Breast epithelium (tissue), 4 donors: ENCODE measurements around the gene DSG2. TPM values are rescaled to one million over a fixed set of nuclear protein-coding genes. Genes with fewer than 3 reads are reported as not detected.
A peak's percentile ranks its signal among the peaks of the same experiment; 100 is the strongest.
"Not testable (repeated sequence)": the region's sequence is repeated elsewhere in the genome, so short reads cannot be mapped to it uniquely, and the experiment has no call there.

Experiments used
- DNase-seq, 2 donors: peaks; one replicate each; pipeline ENCODE4 v3.0.0-alpha.2; 2019; ENCODE audit warnings: low spot score in 2 of 2
- H3K27ac ChIP-seq, 2 donors: fragments of 200-600 bp; sonication (generic) in 1 of 2; one replicate each; pipeline ENCODE4 v1.5.1; 2016 to 2019; ENCODE audit warnings: mild to moderate bottlenecking in 1 of 2
- H3K27me3 ChIP-seq, 2 donors: fragments of 200-600 bp; sonication (generic) in 1 of 2; one replicate each; pipeline versions ENCODE4 v1.5.1 to v1.6.0; 2017 to 2019; ENCODE audit warnings: control low read depth in 1 of 2, mild to moderate bottlenecking in 1 of 2
- H3K36me3 ChIP-seq: fragments of 200-600 bp; one replicate; pipeline ENCODE4 v1.5.1; 2019
- H3K4me1 ChIP-seq, 2 donors: fragments of 200-600 bp; sonication (generic); one replicate each; pipeline ENCODE4 v1.5.1; 2016 to 2019; ENCODE audit warnings: control low read depth in 1 of 2
- H3K4me3 ChIP-seq, 3 donors: fragments of 200-600 bp; sonication (generic); 1 replicate in 2 of 3; 2 replicates in 1 of 3; pipeline ENCODE4 v1.5.1; 2016 to 2019; ENCODE audit warnings: mild to moderate bottlenecking in 3 of 3, moderate library complexity in 2 of 3
- H3K9me3 ChIP-seq, 2 donors: fragments of 200-600 bp; sonication (generic) in 1 of 2; one replicate each; pipeline ENCODE4 v1.5.1; 2016 to 2019; ENCODE audit warnings: control low read depth in 1 of 2
- POLR2A ChIP-seq: fragments of 450-650 bp; IDR thresholded peaks from one replicate; pipeline ENCODE4 v1.6.1; 2016; ENCODE audit warnings: antibody characterized with exemption, mild to moderate bottlenecking, moderate library complexity
- POLR2AphosphoS5 ChIP-seq, 3 donors: sonication (generic); formaldehyde crosslinking; IDR thresholded peaks; one replicate each; pipeline ENCODE4 v1.6.1; 2017; ENCODE audit warnings: antibody characterized with exemption in 3 of 3
- intact Hi-C: fragments of 100-400 bp; cut with DNase I; formaldehyde crosslinking; loops from one replicate; pipeline ENCODE4 v1.15.1; 2023; ENCODE audit warnings: low total_unique reads
- total RNA-seq, 3 donors: library from RNA; depleted of rRNA; stranded (reverse); fragments of >200 nt; gene quantifications; one replicate each; pipeline ENCODE4 v1.1.0, GENCODE V29; 2016
- TF ChIP-seq, protein P1 (sequence below), 3 donors: fragments of 450-650 bp; IDR thresholded peaks; one replicate each; pipeline ENCODE4 v1.5.1; 2016 to 2017; ENCODE audit warnings: antibody characterized with exemption in 3 of 3, mild to moderate bottlenecking in 3 of 3, moderate library complexity in 3 of 3

Gene DSG2
- total RNA-seq, 3 donors from 2014 or later = 14.1 to 125 (median 61.3) TPM

DNA sequence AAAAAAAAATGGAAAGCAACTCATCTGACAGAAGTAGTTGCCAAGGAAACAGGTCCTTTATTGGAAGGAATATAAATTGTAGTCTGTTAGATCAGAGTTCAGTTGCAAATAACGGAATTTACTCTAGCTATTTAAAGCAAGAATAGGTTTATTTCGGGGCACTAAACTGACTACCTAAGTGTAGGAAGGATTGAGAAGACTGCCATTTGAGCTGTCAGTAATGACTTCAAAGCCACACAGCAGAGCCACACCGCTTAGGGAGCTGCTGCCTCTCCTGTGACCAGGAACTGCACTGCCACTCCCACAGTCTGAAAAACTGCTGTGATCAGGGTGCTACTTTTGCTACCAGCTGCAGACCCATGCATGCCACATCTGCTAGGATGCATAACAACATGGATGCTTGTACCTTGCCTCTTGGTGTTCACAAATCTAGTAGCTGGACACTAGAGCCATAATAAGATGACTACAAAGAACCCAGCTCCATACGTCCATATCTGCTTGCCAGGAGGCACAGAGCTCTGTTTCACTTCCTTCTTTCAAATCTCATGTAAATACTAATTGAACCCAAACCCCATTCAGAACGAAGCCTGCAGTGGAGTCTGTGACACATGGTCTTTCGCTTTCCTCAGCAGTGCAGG is 2.2 kb downstream of the DSG2 start:
- Histone ChIP-seq H3K36me3 (no peaks in the 10 kb centered on the region), H3K4me1 (peaks cover 0 to 4% of the 10 kb centered on the region in 2 donors), H3K9me3 (no peaks in the 10 kb centered on the region), H3K27ac (no peak overlapping the region), H3K27me3 (no peaks in the 10 kb centered on the region), H3K4me3 (no peak overlapping the region)
- intact Hi-C loops = no loop called here
- DNase-seq = no peak
- TF ChIP-seq, protein P1, sequence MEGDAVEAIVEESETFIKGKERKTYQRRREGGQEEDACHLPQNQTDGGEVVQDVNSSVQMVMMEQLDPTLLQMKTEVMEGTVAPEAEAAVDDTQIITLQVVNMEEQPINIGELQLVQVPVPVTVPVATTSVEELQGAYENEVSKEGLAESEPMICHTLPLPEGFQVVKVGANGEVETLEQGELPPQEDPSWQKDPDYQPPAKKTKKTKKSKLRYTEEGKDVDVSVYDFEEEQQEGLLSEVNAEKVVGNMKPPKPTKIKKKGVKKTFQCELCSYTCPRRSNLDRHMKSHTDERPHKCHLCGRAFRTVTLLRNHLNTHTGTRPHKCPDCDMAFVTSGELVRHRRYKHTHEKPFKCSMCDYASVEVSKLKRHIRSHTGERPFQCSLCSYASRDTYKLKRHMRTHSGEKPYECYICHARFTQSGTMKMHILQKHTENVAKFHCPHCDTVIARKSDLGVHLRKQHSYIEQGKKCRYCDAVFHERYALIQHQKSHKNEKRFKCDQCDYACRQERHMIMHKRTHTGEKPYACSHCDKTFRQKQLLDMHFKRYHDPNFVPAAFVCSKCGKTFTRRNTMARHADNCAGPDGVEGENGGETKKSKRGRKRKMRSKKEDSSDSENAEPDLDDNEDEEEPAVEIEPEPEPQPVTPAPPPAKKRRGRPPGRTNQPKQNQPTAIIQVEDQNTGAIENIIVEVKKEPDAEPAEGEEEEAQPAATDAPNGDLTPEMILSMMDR (IDR thresholded peaks at IDR 0.05) = no peak
- TF ChIP-seq POLR2A (no peak), POLR2AphosphoS5 (IDR thresholded peaks at IDR 0.05) (no peak)

DNA sequence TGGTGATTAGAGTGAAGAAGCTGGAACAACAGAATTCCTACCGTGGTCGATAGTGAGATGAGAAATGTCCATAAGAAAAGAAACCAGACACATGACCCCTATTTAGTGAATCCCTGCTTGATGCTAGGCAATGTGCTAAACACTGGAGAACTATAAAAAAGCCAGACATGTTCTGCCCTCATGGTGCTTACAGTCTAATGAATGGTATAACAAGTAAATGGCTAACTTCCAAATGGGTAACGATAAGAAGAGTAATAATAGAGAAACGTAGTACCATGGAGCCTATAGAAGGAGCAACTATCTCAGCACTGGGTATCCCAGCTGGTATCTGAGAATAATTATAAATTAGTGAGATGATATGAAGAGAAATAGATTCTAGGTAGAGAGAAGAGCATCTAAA is 5.0 kb downstream of the DSG2 start:
- no peak overlapping the region for H3K27ac ChIP-seq
- intact Hi-C loops = no loop called here
- H3K36me3 ChIP-seq = no peaks in the 10 kb centered on the region
- TF ChIP-seq POLR2A (no peak), POLR2AphosphoS5 (IDR thresholded peaks at IDR 0.05) (no peak)
- TF ChIP-seq, protein P1 (IDR thresholded peaks at IDR 0.05) = no peak
- DNase-seq = no peak
- peaks cover 0 to 4% of the 10 kb centered on the region in 2 donors for H3K9me3 ChIP-seq
- H3K27me3 ChIP-seq = no peaks in the 10 kb centered on the region
- peaks cover 0 to 4% of the 10 kb centered on the region in 2 donors for H3K4me1 ChIP-seq
- H3K4me3 ChIP-seq = no peak overlapping the region

DNA sequence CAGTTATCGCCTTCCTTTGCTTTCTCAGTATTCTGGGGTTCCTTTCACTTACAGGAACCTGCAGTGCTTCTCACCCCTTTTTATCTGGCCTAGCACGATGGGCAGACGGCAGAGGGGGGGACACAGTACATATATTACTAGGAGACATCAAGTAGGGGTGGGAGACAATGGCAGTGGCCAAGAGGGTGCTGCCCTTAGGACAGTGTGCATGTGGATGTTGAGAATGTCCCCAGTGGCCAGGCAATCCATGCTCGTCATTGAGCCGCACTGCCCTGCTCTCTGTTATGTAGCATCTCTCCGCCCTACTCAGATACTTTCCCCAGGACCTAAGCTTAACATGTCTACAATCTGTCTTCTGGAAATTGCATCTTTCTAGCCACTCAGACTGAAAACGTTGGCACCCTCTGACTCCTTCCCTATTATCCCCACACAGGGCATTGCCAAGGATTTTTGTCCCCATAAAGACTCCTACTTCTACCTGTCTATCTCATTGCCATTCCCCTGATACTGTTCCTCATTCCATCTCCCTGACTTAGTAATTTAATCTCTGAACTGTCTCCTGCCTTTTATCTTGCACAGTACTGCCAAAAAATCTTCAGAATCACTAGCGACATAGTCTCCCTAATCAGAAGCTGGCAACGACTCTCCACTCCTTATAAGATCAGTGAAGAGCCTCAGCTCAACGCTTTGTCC is 6.6 kb downstream of the DSG2 start:
- intact Hi-C loops = no loop called here
- peaks cover 0 to 4% of the 10 kb centered on the region in 2 donors for H3K9me3 ChIP-seq
- H3K4me1 ChIP-seq = peaks cover 0 to 4% of the 10 kb centered on the region in 2 donors
- no peak for DNase-seq
- TF ChIP-seq, protein P1 (IDR thresholded peaks at IDR 0.05) = no peak
- TF ChIP-seq POLR2A = no peak
- TF ChIP-seq POLR2AphosphoS5 (IDR thresholded peaks at IDR 0.05) = no peak
- H3K27ac ChIP-seq = peak overlapping the region in 1 of 2 donors; percentile 12
- H3K4me3 ChIP-seq = no peak overlapping the region
- no peaks in the 10 kb centered on the region for H3K36me3 ChIP-seq
- no peaks in the 10 kb centered on the region for H3K27me3 ChIP-seq

DNA sequence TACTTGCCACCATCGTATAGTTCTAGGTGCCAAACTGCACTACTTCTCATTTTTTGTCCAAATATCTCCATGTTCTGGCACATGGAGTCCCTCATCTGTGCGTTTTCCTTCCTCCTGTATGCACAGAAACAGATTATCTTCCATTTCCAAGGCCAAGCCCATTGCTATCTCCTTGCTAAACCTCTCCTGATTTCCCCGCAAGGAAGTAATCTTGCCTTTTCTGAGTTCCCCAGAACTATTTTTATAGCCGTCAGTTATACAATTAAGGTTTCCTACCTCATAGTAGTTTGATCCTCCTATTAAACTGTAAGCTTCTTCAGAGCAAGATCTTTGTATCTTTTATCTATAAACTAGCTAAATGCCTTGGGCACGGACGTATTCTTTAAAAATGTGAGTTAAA is 7.2 kb downstream of the DSG2 start:
- Histone ChIP-seq H3K4me3 (no peak overlapping the region), H3K27ac (peak overlapping the region in 1 of 2 donors; percentile 12), H3K36me3 (no peaks in the 10 kb centered on the region), H3K27me3 (no peaks in the 10 kb centered on the region), H3K4me1 (peaks cover 0 to 4% of the 10 kb centered on the region in 2 donors), H3K9me3 (peaks cover 0 to 4% of the 10 kb centered on the region in 2 donors)
- no peak for DNase-seq
- TF ChIP-seq POLR2A = no peak
- TF ChIP-seq POLR2AphosphoS5 (IDR thresholded peaks at IDR 0.05) = no peak
- TF ChIP-seq, protein P1 (IDR thresholded peaks at IDR 0.05) = no peak
- intact Hi-C loops = no loop called here

DNA sequence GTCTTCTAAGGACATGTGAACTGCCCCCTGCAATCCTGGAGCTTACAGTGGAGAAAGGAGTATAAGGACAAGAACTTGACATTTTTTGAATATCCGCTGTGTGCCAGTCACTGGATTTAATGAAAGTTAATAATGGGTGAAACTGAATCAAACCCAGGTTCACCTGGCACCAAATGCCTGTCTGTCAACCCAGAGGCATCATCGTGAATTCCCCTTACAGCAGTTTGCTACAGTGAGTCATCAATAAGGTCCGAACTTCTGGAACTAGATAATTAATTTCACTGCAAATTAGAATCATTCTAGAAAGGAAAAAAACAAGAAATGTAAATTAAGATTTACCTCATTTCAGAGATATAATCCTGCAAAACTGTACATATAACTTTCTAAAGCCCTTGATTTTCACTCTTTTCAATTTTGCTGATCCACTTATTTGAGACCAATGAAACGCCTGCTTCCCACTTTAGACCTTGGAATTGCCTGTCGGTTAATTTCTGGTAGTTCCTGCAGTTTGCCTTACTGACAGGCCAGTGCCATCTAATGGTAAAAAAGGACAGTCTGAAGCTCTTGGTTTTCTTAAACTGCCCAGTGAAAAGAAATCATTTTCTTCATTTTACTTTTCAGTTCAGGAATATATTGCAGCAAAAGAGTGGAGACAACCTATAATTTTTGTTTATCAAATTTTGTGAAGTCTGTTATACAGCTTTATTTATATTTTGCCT is 8.2 kb downstream of the DSG2 start:
- peaks cover 0 to 4% of the 10 kb centered on the region in 2 donors for H3K9me3 ChIP-seq
- no peak overlapping the region for H3K27ac ChIP-seq
- no peaks in the 10 kb centered on the region for H3K36me3 ChIP-seq
- no peaks in the 10 kb centered on the region for H3K27me3 ChIP-seq
- no peak for DNase-seq
- intact Hi-C loops = no loop called here
- peaks cover 0 to 7% of the 10 kb centered on the region in 2 donors for H3K4me1 ChIP-seq
- TF ChIP-seq, protein P1 (IDR thresholded peaks at IDR 0.05) = peak in 1 of 3 donors; percentile 12
- no peak for TF ChIP-seq POLR2AphosphoS5 (IDR thresholded peaks at IDR 0.05)
- no peak overlapping the region for H3K4me3 ChIP-seq

DNA sequence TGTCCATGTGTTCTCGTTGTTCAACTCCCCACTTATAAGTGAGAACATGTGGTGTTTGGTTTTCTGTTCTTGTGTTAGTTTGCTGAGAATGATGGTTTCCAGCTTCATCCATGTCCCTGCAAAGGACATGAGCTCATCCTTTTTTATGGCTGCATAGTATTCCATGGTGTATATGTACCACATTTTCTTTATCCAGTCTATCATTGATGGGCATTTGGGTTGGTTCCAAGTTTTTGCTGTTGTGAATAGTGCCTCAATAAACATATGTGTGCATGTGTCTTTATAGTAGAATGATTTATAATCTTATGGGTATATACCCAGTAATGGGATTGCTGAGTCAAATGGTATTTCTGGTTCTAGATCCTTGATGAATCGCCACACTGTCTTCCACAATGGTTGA is 9.1 kb downstream of the DSG2 start:
- H3K36me3 ChIP-seq, H3K27me3 ChIP-seq, H3K27ac ChIP-seq, H3K4me3 ChIP-seq, H3K9me3 ChIP-seq, DNase-seq, intact Hi-C loops: not testable (repeated sequence)
- H3K4me1 ChIP-seq = peaks cover 0 to 15% of the 10 kb centered on the region in 2 donors
